Inferior parietal cortex (tissue), 1 donor: ENCODE measurements around the gene ADSS1.
A peak's percentile ranks its signal among the peaks of the same experiment; 100 is the strongest.

Experiments used
- DNase-seq: peaks from one replicate; pipeline ENCODE4 v3.0.0-alpha.2; 2016; ENCODE audit errors: extremely low spot score

ADSS1 gene

DNA sequence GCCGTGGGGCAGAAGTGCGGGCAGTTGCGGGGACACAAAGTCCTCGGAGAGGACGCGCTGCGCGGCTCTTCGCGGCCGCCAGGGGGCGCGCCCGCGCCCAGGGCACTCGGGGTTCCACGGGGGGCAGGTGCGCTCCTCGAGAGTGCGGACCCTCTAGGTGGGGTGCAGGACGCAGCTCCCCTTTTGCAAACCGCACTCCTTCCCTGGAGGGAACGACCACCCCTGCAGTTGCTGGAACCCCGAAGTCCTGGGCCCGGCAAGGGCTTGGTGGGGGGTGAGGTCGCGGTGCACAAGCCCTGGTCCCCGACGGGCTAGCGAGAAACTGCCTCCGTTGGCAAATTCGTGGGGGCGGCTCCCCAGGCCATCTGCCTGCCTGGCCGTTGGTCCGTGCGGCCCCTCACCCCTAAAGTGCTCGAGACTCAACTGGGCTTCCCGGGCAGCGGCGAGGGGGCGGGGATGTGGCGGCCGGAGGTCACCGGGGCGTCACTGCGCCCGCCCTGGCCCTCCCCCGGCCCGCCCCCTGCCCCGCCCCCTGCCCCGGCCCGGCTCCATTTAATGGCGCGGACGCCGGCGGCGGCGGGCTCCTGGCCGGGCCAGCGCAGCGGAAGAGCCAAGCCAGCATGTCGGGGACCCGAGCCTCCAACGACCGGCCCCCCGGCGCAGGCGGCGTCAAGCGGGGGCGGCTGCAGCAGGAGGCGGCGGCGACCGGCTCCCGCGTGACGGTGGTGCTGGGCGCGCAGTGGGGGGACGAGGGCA lies at the start of gene ADSS1:
ADSS1 (plus strand) TSS at position 579 of the 756 bp plus-strand sequence; CDS start at position 621, 42 bp downstream.
- no peak for DNase-seq

DNA sequence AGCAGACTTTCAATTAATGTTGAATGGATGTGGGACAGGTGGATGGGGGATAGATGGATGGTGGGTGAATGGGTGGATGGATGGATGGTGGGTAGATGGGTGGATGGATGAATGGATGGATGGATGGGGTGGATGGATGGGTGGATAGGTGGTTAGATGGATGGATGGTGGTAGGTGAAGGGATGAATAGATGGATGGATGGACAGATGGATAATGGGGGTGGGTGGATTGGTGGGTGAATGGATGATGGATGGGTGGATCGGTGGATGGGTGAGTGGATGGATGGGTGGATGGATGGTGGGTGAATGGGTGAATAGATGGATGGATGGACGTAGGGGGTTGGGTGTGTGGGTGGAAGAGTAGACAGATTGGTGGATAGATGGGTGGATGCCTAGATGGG lies 48.6 kb upstream of the ADSS1 start:
- DNase-seq = no peak

DNA sequence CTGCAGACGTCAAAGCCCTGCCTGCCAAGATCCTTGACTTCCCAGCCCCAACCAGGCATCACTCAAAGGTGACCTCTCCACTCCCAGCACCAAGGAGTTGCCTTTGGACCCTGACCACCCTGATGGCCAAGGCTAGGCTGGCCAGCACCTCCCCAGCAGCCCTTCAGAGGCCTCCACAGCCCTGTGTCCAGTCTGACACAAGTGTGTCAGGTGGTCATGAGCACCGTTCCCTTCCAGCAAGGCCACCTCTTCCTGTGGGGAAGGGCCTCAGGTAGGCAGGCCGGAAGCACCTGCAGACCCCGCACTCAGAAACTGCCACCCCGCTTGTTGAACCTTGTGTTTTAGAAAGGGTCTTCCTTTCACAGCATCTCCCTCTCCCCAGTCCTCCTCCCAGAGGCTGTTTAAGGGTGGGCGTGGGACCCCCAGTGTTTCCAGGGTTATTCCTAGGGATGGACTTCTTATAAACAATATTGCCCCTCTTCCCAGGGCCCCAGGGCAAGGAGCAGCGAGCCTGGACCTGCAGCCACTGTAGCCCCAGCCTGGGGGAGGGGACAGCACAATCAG lies 47.8 kb upstream of the ADSS1 start:
- no peak for DNase-seq

DNA sequence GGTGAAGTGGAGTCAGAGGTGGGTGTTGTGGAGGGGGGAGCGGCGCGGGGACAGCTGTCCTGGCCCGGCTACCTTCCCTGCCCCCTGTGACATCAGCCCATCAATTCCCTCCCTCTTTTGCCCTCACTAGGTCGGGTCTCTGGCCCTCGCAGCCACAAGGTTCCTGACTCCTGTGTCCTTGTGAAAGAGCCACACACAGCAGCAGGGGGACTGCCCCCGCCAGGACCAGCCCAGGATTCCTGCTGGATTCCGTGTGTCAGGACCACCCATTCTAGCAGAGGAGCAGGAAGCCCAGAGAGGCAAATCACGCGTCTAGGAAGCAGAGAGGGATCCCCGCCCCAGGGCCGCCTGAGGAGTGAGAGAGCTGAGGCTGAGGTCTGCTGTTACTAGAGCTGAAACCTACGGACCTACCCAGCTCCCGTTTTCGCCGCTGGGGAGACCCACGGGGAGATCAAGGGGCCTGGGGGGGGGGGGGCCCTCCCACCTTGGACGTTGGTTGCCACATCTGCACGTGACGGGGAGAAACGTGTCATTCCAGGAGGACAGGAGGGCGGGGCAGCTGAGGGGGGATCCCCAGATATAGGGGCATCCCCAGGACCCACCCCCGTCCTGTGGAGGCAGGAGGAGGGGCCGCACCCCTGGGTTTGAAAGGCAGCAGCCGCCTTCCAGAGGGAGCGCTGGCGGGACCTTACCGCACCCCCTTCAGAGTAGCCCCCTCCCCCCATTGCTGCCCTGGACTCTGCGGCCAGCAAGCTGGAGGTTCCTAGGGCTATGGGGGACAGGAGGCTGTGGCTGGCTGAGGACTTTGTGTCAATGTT lies 47.1 kb upstream of the ADSS1 start:
- DNase-seq = no peak

DNA sequence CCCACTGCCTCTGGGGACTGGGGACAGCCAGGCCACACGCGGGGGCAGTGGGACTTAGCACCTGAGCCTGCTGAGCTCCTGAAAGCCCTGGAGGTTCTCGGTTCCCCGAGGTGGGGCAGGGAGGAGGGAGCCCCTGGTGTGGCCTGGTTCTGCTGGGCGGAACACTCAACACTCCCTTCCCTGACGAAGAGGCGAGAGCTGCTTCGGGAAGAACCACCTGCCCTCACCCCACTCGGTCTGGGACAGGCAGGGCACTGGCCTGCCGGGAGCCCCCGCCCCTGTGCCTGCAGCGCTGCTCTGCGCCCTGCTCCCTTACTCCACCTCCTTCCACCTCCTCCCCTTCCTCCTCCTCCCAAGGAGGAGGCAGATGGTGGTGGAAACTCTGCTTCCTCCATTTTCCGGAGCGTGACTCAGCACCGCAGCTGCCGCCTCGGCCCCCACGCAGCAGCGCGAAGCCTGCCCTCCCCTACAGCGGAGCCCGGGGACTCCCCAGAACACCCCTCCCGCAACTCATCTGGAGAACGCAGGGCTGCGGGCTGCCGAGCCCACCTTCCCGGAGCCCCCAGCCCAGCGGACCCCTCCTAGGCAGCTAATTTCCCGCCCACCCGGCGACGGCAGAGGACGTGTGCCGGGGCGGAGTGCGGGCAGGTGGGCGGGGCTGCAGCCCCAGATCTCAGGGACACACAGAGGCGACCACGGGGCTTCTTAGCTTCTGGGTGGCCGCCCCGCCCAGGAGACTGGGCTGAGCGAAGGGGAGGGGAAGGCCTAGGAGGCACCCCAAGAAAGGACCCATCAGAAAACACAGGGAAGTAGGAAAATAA lies 46.3 kb upstream of the ADSS1 start:
- peak; percentile 71 for DNase-seq

DNA sequence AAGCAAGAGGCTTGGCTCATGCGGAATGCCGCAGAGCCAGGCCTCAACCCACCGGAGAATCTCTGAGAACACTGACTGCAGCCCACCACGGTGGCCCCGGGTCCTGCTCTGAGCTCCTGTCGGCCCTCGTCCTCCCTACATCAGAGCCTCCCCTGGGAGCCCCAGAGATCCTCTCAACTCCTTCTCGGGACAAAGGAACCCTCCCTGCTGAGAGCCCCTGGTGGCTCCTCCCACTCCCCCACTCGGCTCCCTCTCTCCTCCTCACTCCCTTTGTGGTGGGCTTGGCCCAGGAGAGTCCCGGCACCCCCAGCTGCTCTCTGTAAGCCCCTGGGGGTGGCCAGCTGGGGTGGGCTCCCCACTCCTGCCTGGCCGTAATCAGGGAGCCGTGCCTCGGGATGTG lies 45.7 kb upstream of the ADSS1 start:
- DNase-seq = no peak

DNA sequence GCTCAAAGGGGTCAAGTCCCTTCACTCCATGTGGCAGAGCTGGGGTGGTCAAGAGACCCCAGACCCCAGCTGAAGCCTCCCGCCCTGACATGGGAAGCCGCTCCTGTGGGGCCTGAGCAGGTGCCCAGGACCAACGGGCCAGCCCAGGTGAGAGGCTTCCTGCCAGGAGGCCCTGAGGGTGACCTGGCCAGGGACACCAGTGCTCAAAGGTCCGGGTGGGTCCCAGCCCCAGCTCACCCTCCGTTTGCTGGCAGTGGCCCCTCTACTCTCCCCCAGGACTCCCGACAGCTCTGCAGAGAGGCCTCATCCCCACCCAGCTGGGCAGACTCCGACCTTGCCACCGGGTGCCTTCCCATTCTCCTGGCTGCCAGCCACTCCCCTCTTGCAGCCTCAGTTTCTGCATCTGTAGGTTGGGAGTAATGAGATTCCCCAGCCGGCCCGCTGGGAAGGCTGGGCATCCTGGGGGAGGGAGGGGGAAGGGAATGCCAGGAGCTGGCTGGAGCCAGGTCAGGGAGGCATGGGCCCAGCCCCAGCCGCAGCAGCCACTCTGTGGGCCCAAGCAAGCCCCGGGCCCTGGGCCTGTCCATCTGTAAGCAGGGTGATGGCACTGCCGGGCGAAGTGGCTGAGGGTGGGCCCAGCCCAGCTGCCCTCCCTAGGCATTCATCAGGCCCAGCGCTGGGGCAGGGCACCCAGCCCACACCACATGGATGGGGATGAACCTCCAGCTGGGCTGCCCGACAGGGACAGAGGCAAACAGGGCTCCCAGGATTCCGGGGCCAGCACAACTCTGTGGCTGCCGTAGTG lies 44.9 kb upstream of the ADSS1 start:
- no peak for DNase-seq

DNA sequence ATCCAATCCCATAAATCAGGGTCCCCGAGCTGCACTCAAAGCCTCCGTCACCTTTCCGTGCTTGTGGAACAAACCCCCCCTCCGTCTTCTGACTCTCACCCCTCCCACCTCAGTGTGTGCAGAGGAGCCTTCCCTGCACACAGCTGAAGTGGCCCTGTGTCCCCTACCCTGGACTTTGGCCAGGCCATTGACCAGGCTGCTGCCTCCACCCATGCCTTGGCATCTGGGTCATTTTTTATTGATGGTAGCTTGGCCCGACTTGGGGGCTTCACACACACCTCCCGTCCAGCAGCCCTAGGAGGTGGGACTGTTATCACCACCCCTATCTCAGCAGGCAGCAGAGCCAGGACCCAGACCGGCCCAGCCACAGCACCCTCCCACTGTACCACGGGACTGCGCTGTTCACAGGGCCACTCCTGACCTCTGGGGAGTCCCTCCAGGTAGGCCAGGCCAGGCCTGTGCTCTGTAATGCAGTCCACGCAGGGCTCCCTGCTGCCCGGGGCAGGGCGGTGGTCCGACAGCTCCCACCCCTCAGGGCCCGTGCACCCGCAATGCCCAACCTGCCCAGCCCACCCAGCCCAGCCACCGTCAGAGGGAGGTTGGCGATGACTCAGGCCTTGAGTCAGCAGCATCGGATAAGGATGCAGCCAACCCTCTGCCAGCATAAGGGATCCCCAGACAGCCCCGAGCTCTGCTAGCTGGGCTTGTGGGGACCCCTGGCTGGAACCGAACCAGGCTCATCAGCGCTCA lies 43.8 kb upstream of the ADSS1 start:
- no peak for DNase-seq

DNA sequence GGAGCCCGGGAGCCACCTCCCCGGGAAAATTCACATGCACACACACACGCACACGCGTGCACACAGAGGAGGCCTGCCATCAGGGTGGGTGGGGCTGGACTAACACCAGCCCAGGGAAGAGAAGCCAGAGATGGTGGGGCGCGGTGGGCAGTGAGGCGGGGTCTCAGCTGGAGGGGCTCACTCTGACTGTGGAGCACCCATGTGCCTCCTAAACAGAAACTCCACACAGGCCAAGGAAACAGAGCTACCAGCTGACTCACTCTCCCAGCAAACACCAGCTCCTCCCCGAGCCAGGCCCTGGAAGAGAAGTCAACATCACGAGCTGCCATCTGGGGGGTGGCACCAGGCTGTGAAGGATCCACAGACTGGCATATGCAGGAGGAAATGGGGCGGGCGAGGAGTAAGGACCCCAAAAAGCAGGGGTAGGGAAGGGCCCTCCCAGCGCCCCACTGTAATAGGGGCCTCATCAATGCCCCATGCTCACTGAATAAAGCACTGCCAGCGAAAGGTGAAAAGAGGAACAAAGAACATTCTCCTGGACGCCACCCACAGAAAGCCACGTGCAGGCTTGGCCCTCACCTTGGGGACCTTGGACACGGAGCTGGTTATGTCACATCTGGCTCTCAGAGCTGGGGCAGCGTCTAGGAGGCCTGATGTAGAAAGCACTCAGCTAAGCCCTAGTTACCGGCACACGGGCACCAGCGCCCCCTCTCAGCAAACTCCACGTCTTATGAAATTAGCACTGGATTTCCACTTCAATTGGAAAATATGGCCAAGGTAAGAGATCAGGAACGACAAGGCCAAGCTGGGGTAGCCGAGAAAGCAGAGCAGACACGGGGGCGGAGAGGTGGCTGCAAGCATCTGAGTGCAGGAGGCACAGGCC lies 43.0 kb upstream of the ADSS1 start:
- DNase-seq = peak; percentile 83

DNA sequence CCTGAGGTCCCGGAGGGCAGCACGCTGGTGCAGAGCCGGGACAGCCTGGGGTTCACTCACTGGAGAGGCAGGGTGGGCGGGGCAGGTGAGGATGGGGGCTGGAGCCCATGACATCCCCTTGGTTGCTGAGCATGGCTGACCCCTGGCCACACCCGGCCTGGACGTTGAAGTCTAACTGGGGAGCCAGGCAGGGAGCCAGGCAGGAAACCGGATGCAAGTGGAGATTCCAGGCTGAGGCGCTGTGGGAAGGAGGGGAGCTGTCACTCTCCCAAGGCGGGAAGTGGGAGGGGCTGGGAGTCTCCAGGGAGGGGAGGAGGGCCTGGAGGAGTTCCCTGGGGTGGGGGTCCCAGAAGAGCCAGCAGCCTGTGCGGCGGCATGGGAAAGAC lies 42.3 kb upstream of the ADSS1 start:
- no peak for DNase-seq

DNA sequence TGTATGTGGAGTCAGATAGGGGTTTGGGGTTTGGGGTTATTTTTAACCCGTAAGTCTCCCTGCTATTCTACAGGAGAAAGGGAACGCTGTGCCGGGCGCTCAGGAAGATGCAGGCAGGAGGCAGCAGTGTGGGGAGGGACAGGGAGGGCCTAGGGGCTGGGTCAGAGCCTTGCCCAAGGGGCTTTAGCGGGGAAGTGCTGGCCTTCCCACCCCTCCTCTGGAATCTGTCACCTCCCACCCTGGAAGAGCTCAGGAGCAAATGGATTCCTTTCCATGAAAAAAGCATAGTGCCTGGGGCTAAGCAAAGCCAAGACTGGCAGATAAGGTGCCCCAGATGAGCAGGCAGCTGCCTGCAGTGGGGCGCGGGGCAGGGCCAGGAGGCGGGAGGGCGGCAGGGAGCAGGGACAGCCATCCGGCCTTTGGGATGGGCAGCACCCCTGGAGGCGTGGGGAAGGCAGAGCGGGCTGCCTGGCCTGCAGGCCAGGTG lies 41.9 kb upstream of the ADSS1 start:
- DNase-seq = no peak

DNA sequence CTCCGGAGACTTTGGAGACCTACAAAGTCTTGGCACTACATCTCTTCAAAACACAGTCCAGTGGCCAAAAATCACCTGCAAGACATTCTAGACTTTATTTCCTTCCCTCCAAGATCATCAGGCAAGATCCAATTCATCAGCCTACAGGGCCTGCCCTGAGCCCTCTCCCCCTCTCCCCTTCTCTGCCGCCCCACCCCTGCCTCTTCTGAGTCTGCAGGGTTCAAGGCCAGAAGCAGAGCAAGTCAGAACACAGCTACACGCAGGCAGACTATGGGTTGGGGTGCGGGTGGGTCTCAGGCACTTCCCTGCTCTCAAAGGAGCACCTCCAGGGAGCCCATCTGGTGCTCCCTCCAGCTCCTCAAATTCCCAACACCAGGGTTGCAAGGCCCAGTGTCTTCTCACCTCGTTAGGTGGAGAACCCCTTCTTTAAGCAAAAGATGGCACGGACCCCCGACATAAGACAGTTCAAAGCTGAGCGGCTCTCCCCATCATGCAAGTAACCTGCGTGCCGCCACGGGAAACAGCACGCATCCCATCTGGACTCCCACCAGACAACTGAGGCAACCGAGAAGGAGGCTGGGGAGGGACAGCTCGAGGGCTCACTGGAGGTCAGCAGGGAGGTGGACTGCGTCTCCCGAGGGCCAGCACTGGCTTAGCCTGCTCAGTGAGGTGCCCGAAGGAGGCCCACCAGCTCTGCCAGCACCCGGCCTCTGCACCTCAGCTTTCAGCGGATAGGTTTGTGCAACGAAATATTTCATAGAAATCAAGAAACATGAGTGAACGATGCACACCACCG lies 40.2 kb upstream of the ADSS1 start:
- DNase-seq = no peak

DNA sequence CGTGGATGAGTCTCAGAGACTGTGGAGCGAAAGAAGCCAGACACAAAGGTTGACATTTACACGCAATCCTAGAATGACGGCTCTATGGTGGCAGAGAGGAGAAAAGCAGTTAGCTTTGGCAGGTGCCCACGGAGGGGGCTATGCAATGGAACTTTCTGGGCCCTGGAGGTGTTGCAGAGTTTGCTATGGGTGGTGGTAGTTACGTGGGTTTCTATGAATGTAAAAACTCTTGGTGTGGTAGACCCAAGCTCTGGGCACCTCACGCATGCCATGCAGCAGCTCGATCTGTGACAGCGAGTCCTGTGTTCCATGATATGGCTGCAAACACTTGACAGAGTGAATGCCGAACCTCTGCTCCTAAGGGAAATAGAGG lies 39.6 kb upstream of the ADSS1 start:
- no peak for DNase-seq

DNA sequence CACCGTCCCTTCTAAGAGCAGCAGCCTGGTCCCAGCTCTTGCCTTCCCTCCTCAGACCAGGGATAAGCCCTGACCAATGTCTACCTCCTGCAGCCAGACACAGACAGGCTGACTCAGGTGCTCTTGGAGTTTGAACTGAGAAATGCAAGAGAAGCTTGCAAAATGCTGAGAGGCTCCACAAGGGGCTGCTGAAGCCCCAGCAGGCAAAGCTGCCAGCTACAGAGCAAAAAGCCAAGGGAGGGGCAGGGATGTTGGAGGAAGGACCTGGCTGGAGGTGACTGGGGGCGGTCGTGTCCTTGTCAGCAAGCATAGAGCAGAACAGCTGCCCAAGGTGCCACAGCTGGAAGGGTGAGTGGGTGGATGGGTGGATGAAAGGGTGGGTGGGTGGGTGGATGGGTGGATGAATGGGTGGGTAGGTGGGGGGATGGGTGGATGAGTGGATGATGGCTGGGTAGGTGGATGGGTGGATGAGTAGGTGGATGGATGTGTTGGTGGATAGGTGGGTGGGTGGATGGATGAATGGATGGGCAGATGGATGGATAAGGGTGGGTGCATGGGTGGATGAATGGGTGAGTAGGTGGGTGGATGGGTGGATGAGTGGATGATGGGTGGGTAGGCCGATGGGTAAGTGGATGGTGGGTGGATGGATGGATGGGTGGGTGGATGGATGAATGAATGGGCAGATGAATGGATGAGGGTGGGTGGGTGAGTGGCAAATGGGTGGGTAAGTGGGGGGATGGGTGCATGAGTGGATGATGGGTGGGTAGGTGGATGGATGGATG lies 38.6 kb upstream of the ADSS1 start:
- DNase-seq = no peak

DNA sequence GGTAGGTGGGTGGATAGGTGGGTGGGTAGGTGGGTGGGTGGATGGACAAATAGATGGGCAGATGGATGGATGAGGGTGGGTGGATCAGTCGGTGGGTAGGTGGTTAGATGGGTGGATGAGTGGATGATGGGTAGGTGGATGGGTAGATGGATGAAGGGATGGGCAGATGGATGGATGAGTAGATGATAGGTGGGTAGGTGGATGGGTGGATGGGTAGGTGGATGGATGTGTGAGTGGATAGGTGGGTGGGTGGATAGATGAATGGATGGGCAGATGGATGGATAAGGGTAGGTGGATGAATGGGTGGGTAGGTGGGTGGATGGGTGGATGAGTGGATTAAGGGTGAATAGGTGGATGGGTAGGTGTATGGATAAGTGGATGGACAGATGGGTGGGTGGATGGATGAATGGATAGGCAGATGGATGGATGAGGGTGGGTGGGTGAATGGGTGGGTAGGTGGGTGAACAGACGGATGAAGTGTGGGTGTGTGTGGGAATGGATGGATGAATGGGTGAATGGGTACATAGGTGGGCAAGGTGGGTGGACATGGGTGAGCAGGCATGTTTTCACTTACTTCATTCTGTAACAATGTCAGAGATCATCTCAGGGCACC lies 37.9 kb upstream of the ADSS1 start:
- DNase-seq = no peak

DNA sequence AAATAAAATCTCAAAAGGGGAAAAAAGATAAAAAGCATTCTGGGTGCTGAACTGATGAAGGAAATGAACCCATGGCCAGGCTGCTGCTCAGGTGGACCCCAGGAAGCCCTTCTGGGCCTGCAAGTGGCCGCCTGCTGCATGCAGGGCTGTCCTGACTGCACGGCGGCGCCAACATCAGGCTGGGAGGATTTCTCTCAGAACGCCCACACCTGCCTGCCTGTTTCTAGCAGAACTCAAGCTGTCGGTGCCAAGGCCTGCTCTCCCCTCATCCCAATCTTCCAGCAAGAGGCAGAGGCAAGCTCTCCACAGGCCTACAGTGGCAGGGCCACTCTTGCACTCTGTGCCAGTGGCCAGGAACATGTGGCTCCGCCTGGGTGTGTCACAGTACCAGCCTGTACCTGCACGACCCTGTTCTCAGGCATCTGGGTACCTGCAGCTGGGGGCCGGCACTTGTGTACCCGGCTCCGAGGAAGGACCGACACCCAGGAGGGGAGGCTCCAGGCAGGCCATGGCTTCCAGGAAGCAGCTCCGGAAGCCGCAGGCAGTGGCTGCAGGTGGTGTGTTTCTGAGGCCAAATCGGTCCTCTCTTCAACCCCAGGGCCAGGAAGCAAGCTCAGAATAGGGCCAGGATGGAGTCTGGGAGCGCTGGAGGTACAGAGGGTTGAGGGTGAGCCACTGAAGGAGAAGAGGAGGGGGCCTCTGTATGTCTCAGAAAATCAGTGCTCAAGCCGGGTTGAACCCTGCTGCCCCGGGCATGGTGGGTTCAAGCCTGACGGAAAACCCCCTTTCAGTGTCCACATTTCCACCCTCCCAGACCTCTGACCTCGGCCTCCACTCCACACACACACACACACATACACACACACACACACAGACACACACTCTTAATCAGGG lies 37.2 kb upstream of the ADSS1 start:
- no peak for DNase-seq
